PC-9 (cell line): ENCODE measurements around the gene SP2. TPM values are rescaled to one million over a fixed set of nuclear protein-coding genes. Genes with fewer than 3 reads are reported as not detected.

Source experiments
- BruUV-seq: library from RNA; stranded (reverse); fragments of 400-500 nt; replicated peaks from 2 replicates; lab custom pipeline; 2021; lab: Mats Ljungman, UMichigan
- CTCF ChIA-PET: fragments of 300-600 bp; sonication (Branson Sonifier 250); formaldehyde crosslinking; loops from one replicate; lab custom pipeline; 2022; ENCODE audit warnings: antibody characterized with exemption; lab: Charles Lee
- POLR2A ChIA-PET: fragments of 300-600 bp; sonication (Branson Sonifier 250); formaldehyde crosslinking; loops from one replicate; lab custom pipeline; 2022; ENCODE audit warnings: antibody characterized with exemption; ENCODE audit not compliant: unreplicated experiment; lab: Charles Lee
- DNase-seq, 2 experiments: peaks; one replicate each; pipeline versions ENCODE4 v3.0.0 to v3.0.0-alpha.2; 2015 to 2022; ENCODE audit warnings: mixed read lengths in 1 of 2
- H2AFZ ChIP-seq: fragments of 200-600 bp; sonication (generic); 2 replicates; pipeline ENCODE4 v1.8.1; 2017; ENCODE audit warnings: antibody characterized with exemption
- H3F3A ChIP-seq: fragments of 200-600 bp; sonication (generic); 2 replicates; pipeline ENCODE4 v1.8.1; 2017; ENCODE audit warnings: antibody characterized with exemption, mild to moderate bottlenecking, low read depth; ENCODE audit not compliant: insufficient read depth
- H3K27ac ChIP-seq: fragments of 200-600 bp; sonication (generic); 2 replicates; pipeline ENCODE4 v1.6.1; 2016; ENCODE audit warnings: mixed run types
- H3K27me3 ChIP-seq: fragments of 200-600 bp; sonication (generic); 2 replicates; pipeline ENCODE4 v1.6.1; 2016; ENCODE audit warnings: low read depth, mixed run types; ENCODE audit not compliant: insufficient read depth
- H3K36me3 ChIP-seq: fragments of 200-600 bp; sonication (generic); 2 replicates; pipeline ENCODE4 v1.6.1; 2016; ENCODE audit warnings: low read depth, mixed run types
- H3K4me1 ChIP-seq: fragments of 200-600 bp; sonication (generic); replicated peaks from 2 replicates; pipeline ENCODE4 v1.6.1; 2016; ENCODE audit warnings: mixed run types; ENCODE audit not compliant: insufficient read depth
- H3K4me2 ChIP-seq: fragments of 200-600 bp; sonication (generic); 2 replicates; pipeline ENCODE4 v1.6.1; 2017; ENCODE audit warnings: mixed run types
- H3K4me3 ChIP-seq: fragments of 200-600 bp; sonication (generic); 2 replicates; pipeline ENCODE4 v1.6.1; 2016; ENCODE audit warnings: mixed run types
- H3K79me2 ChIP-seq: fragments of 200-600 bp; sonication (generic); 2 replicates; pipeline ENCODE4 v1.6.1; 2017; ENCODE audit warnings: low read depth, mixed run types
- H3K9me2 ChIP-seq: fragments of 200-600 bp; sonication (generic); 2 replicates; pipeline ENCODE4 v1.8.1; 2017; ENCODE audit warnings: mild to moderate bottlenecking; ENCODE audit not compliant: insufficient read depth
- H3K9me3 ChIP-seq: fragments of 200-600 bp; sonication (generic); 2 replicates; pipeline ENCODE4 v1.8.1; 2016; ENCODE audit warnings: low read depth; ENCODE audit not compliant: insufficient read depth
- H4K20me1 ChIP-seq: fragments of 200-600 bp; sonication (generic); 2 replicates; pipeline ENCODE4 v1.8.1; 2017; ENCODE audit not compliant: insufficient read depth
- CTCF ChIP-seq: fragments of 200-600 bp; sonication (generic); conservative IDR thresholded peaks from 2 replicates; pipeline ENCODE4 v1.6.1; 2017; ENCODE audit warnings: mixed run types, antibody characterized with exemption, mild to moderate bottlenecking, moderate library complexity
- EZH2 ChIP-seq: fragments of 200-600 bp; sonication (generic); IDR thresholded peaks from 2 replicates; pipeline ENCODE4 v1.8.0; 2017; ENCODE audit warnings: antibody characterized with exemption, low read depth
- intact Hi-C: fragments of 100-400 bp; cut with micrococcal nuclease; formaldehyde crosslinking; loops from one replicate; pipeline ENCODE4 v1.10.0; 2022; ENCODE audit not compliant: unreplicated experiment
- total RNA-seq: library from RNA; stranded (reverse); gene quantifications from 2 replicates; pipeline ENCODE4 v1.2.3, GENCODE V29; 2021

SP2 gene
- total RNA-seq, 1 experiment from 2014 or later, result 18.0 TPM

- H3K36me3 ChIP-seq, result peaks cover 11% of the 10 kb centered on the region; the same call in 1 of the 2 replicates
- H3K27ac ChIP-seq, result no peak overlapping the region
- no peaks in the 10 kb centered on the region for H3K9me2 ChIP-seq
- TF ChIP-seq CTCF (no peak), EZH2 (no peak)
- DNase-seq, result no peak
- ChIA-PET CTCF (interaction anchor here (0.6 to 1.4 kb wide), 9 partner anchors 9 to 167 kb away, joined by 3 to 7 read pairs (median 4); partner anchors contain the start of gene SCRN2), POLR2A (interaction anchor here (0.6 to 1.5 kb wide), 5 partner anchors 8 to 1538 kb away, joined by 3 to 5 read pairs (median 3); no protein-coding TSS in a partner anchor)
- H2AFZ ChIP-seq, result 0 out of 2 replicates have a peak overlapping the region, but pooled peaks have one; percentile 45
- intact Hi-C loops, result loop anchor here (1.0 to 2.0 kb wide), 3 partner anchors 21 to 129 kb away; partner anchors contain the start of genes SCRN2 and SP2
- no peaks in the 10 kb centered on the region for H4K20me1 ChIP-seq
- peak overlapping the region; percentile 67 for H3K4me2 ChIP-seq
- no peaks in the 10 kb centered on the region for H3K9me3 ChIP-seq
- H3K79me2 ChIP-seq, result peaks cover 20% of the 10 kb centered on the region
- H3K4me1 ChIP-seq, result peaks cover 53% of the 10 kb centered on the region
- peaks cover 33% of the 10 kb centered on the region; the same call in 1 of the 2 replicates for H3F3A ChIP-seq
- no peaks in the 10 kb centered on the region for H3K27me3 ChIP-seq
- peak overlapping the region; percentile 12; the same call in 1 of the 2 replicates for H3K4me3 ChIP-seq
- no TSS peak for BruUV-seq
These were observed 74.1 kb downstream of the SP2 start for GRCh38 chr17:47969930-47970724.

GRCh38 chr17:47970725-47971499 is 74.9 kb downstream of the SP2 start, which contains the start of gene CDK5RAP3:
CDK5RAP3 (plus strand) TSS chr17:47971113; CDS start chr17:47971147, 34 bp downstream.
- BruUV-seq, result no TSS peak
- H4K20me1 ChIP-seq, result no peaks in the 10 kb centered on the region
- H3K27ac ChIP-seq, result peak within 1 kb of the TSS; percentile 60
- H3K4me1 ChIP-seq, result peaks cover 52% of the 10 kb centered on the region
- peaks cover 11% of the 10 kb centered on the region; the same call in 1 of the 2 replicates for H3K36me3 ChIP-seq
- intact Hi-C loops, result loop anchor here (1.0 to 2.0 kb wide), 3 partner anchors 22 to 130 kb away; partner anchors contain the start of genes SCRN2 and SP2
- TF ChIP-seq EZH2 (no peak), CTCF (peak; percentile 90)
- POLR2A ChIA-PET, result interaction anchor here (0.6 to 1.5 kb wide), 8 partner anchors 11 to 1537 kb away, joined by 3 to 18 read pairs (median 3); no protein-coding TSS in a partner anchor
- H3K27me3 ChIP-seq, result no peaks in the 10 kb centered on the region
- DNase-seq, result peak; percentile 97 to 99
- CTCF ChIA-PET, result interaction anchor here (0.6 to 1.3 kb wide), 16 partner anchors 10 to 361 kb away, joined by 3 to 13 read pairs (median 4); partner anchors contain the start of genes PNPO, PRR15L, SCRN2 and SP6
- H3K4me2 ChIP-seq, result peak within 1 kb of the TSS; percentile 91
- peaks cover 33% of the 10 kb centered on the region; the same call in 1 of the 2 replicates for H3F3A ChIP-seq
- no peaks in the 10 kb centered on the region for H3K9me2 ChIP-seq
- peak within 1 kb of the TSS; percentile 78 for H3K4me3 ChIP-seq
- peak within 1 kb of the TSS; percentile 81 for H2AFZ ChIP-seq
- H3K79me2 ChIP-seq, result peaks cover 20% of the 10 kb centered on the region
- no peaks in the 10 kb centered on the region for H3K9me3 ChIP-seq

GRCh38 chr17:47973541-47973940 is 77.5 kb downstream of the SP2 start:
- POLR2A ChIA-PET, result no interaction called here
- no TSS peak for BruUV-seq
- Histone ChIP-seq H3K79me2 (peaks cover 20% of the 10 kb centered on the region), H3K9me2 (no peaks in the 10 kb centered on the region), H3K4me2 (no peak overlapping the region), H3K4me1 (peaks cover 25% of the 10 kb centered on the region), H3K36me3 (peaks cover 22% of the 10 kb centered on the region; the same call in 1 of the 2 replicates), H3K4me3 (no peak overlapping the region), H3K9me3 (no peaks in the 10 kb centered on the region), H3K27me3 (no peaks in the 10 kb centered on the region), H3F3A (peaks cover 14% of the 10 kb centered on the region; the same call in 1 of the 2 replicates), H4K20me1 (no peaks in the 10 kb centered on the region), H2AFZ (no peak overlapping the region), H3K27ac (no peak overlapping the region)
- no peak for DNase-seq
- intact Hi-C loops, result no loop called here
- TF ChIP-seq CTCF (no peak), EZH2 (no peak)
- CTCF ChIA-PET, result no interaction called here
